K562 (cell line): Measurements from ENCODE around the gene ATL3. TPM values are rescaled to one million over a fixed set of nuclear protein-coding genes. Genes with fewer than 3 reads are reported as not detected.

Experiments used
- ATF7 ChIP-seq: fragments of 450-650 bp; IDR thresholded peaks from 2 replicates; pipeline ENCODE4 v1.7.1; 2014; ENCODE audit warnings: mild to moderate bottlenecking, moderate library complexity
- BRD4 ChIP-seq: fragments of 200-600 bp; sonication (generic); IDR thresholded peaks from 2 replicates; pipeline ENCODE4 v1.6.1; 2017; ENCODE audit warnings: inconsistent platforms
- CBFA2T3 ChIP-seq: fragments of 450-650 bp; IDR thresholded peaks from 2 replicates; pipeline ENCODE4 v1.6.1; 2017
- CXXC5 ChIP-seq: fragments of 250-450 bp; sonication (Bioruptor Pico); IDR thresholded peaks from 2 replicates; pipeline ENCODE4 v1.8.0; 2022; ENCODE audit warnings: inconsistent platforms, mild to moderate bottlenecking, moderate library complexity
- E2F6 ChIP-seq, 2 experiments: IDR thresholded peaks; 2 replicates each; pipeline ENCODE4 v1.6.1; 2011; ENCODE audit warnings: borderline replicate concordance in 1 of 2, control low read depth in 1 of 2, low read depth in 1 of 2, low read length in 1 of 2, mild to moderate bottlenecking in 1 of 2, mixed read lengths in 1 of 2, moderate library complexity in 1 of 2; ENCODE audit not compliant: insufficient read depth in 1 of 2, insufficient read length in 1 of 2, poor library complexity in 1 of 2, severe bottlenecking in 1 of 2; ENCODE audit errors: extremely low read depth in 1 of 2
- FOS ChIP-seq: IDR thresholded peaks from 3 replicates; pipeline ENCODE4 v1.6.1; 2011; ENCODE audit not compliant: insufficient read length; ENCODE audit errors: extremely low read depth
- FOSL1 ChIP-seq: fragments of 200-800 bp; sonication (Bioruptor generic); conservative IDR thresholded peaks from 2 replicates; pipeline ENCODE4 v1.6.1; 2016; ENCODE audit warnings: missing genetic modification characterization, missing compliant biosample characterization
- GABPB1 ChIP-seq: sonication (generic); formaldehyde crosslinking; IDR thresholded peaks from 2 replicates; pipeline ENCODE4 v1.8.0; 2022; ENCODE audit warnings: mild to moderate bottlenecking, missing genetic modification reagents
- HCFC1 ChIP-seq: IDR thresholded peaks from 2 replicates; pipeline ENCODE4 v1.6.1; 2012; ENCODE audit warnings: low read depth, low read length, improper control_type of control experiment
- KLF13 ChIP-seq: fragments of 450-650 bp; IDR thresholded peaks from 2 replicates; pipeline ENCODE4 v1.6.1; 2016; ENCODE audit warnings: missing genetic modification characterization, low read depth, mild to moderate bottlenecking, missing compliant biosample characterization, moderate library complexity, borderline replicate concordance
- MAZ ChIP-seq, 2 experiments: fragments of 450-650 bp in 1 of 2; sonication (generic) in 1 of 2; formaldehyde crosslinking; IDR thresholded peaks in 1 of 2; conservative IDR thresholded peaks in 1 of 2; 2 replicates each; pipeline versions ENCODE4 v1.4.0 to v1.5.0; 2020; ENCODE audit warnings: mild to moderate bottlenecking in 1 of 2, missing genetic modification reagents in 1 of 2
- MXI1 ChIP-seq: IDR thresholded peaks from 2 replicates; pipeline ENCODE4 v1.6.1; 2011; ENCODE audit warnings: low read depth, mild to moderate bottlenecking, improper control_type of control experiment, low read length
- POLR2H ChIP-seq: IDR thresholded peaks from 2 replicates; pipeline ENCODE4 v1.6.1; 2016; ENCODE audit warnings: missing genetic modification characterization, low read depth, mild to moderate bottlenecking, control low read depth, missing compliant biosample characterization, moderate library complexity
- RBFOX2 ChIP-seq: fragments of 200-400 bp; formaldehyde crosslinking; IDR thresholded peaks from 2 replicates; pipeline ENCODE4 v1.6.1; 2017; ENCODE audit warnings: low read depth, mild to moderate bottlenecking, low read length, moderate library complexity
- SETDB1 ChIP-seq: IDR thresholded peaks from one replicate; pipeline ENCODE4 v1.6.1; 2012; ENCODE audit warnings: low read length, control low read depth, inconsistent platforms
- SIN3A ChIP-seq, 2 experiments: fragments of 150-350 bp in 1 of 2; IDR thresholded peaks; 2 replicates each; pipeline ENCODE4 v1.6.1; 2011 to 2016; ENCODE audit warnings: borderline replicate concordance in 2 of 2, low read depth in 2 of 2, low read length in 2 of 2, mild to moderate bottlenecking in 2 of 2, moderate library complexity in 2 of 2; ENCODE audit not compliant: control insufficient read depth in 1 of 2
- SRSF3 ChIP-seq: fragments of 200-400 bp; formaldehyde crosslinking; IDR thresholded peaks from 2 replicates; pipeline ENCODE4 v1.6.1; 2016; ENCODE audit warnings: mild to moderate bottlenecking, low read length, moderate library complexity; ENCODE audit not compliant: insufficient read depth
- TAF7 ChIP-seq: fragments of 450-650 bp; IDR thresholded peaks from 2 replicates; pipeline ENCODE4 v1.6.1; 2016; ENCODE audit warnings: missing genetic modification characterization, missing compliant biosample characterization
- YY1 ChIP-seq, 3 experiments: IDR thresholded peaks; 2 replicates each; pipeline ENCODE4 v1.6.1; 2011; ENCODE audit warnings: low read length in 2 of 3, mild to moderate bottlenecking in 2 of 3, moderate library complexity in 2 of 3, borderline replicate concordance in 1 of 3, control low read depth in 1 of 3, low read depth in 1 of 3; ENCODE audit not compliant: insufficient read depth in 3 of 3, insufficient replicate concordance in 2 of 3, control insufficient read depth in 1 of 3, insufficient read length in 1 of 3; ENCODE audit errors: extremely low read depth in 1 of 3
- ZBTB5 ChIP-seq: fragments of 450-650 bp; IDR thresholded peaks from 2 replicates; pipeline ENCODE4 v1.6.1; 2017; ENCODE audit warnings: antibody characterized with exemption
- ZFP36 ChIP-seq: fragments of 150-350 bp; IDR thresholded peaks from 2 replicates; pipeline ENCODE4 v1.6.1; 2018; ENCODE audit warnings: low read length, low read depth; ENCODE audit not compliant: partially characterized antibody
- polyA plus RNA-seq, 8 experiments: library from polyadenylated mRNA; depleted of rRNA in 4 of 8; stranded (reverse) in 5 of 8; unstranded in 3 of 8; fragments of >200 nt; fragmentation: Nextera tagmentation in 2 of 8; fragmentation: Illumina TruSeq in 1 of 8; extraction: Ambion mirVana in 2 of 8; extraction: Trizol in 1 of 8; gene quantifications; 2 replicates each; pipeline versions ENCODE4 v1.2.1 to v1.2.3, GENCODE V29; 2011 to 2014; ENCODE audit warnings: inconsistent platforms in 1 of 8, missing spikeins in 1 of 8
- total RNA-seq, 7 experiments: library from RNA; depleted of rRNA in 6 of 7; stranded (reverse); fragments of >200 nt in 6 of 7; fragmentation: Illumina TruSeq in 2 of 7; extraction: Trizol in 2 of 7; gene quantifications; 2 replicates each; pipeline versions ENCODE4 v1.2.1 to v1.2.3, GENCODE V29; 2011 to 2021; ENCODE audit warnings: low replicate concordance in 1 of 7
- TF ChIP-seq, protein P1 (sequence below): fragments of 250-450 bp; sonication (Bioruptor Pico); IDR thresholded peaks from 2 replicates; pipeline ENCODE4 v1.5.0; 2021

Gene ATL3
- total and polyA plus RNA-seq, 9 of the 15 experiments (the other 6 are each of a cell fraction or from before 2014, with no cell fraction given) = 18.2 to 39.8 (median 23.9) TPM

DNA sequence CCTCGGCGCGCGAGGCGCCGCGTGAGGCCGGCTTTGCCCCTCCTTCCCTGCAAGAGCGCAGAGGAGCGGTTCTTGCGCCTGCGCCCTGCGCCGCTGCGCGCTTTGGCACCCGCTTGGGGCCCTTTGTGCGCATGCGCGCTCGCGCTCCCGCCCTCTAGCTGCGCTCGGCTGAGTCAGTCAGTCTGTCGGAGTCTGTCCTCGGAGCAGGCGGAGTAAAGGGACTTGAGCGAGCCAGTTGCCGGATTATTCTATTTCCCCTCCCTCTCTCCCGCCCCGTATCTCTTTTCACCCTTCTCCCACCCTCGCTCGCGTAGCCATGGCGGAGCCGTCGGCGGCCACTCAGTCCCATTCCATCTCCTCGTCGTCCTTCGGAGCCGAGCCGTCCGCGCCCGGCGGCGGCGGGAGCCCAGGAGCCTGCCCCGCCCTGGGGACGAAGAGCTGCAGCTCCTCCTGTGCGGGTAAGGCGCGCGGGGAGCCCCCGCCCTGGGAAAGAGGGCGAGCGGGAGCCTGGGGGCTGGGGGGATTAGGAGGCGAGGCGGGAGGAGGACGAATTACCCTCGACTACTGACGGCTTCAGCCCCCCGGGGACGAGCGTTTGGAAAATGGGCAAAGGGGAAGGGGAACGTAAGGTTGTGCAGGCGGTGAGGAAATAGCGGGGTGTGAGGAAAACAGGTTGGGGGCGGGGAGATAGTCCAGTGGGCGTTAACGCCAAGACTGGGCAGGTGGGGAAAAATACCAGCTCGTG lies 10.3 kb upstream of the ATL3 start, which contains the start of gene RTN3 (continued):
- no peak for TF ChIP-seq ZFP36
- TF ChIP-seq MXI1 = peak; percentile 28; the same call in 1 of the 2 replicates
- no peak for TF ChIP-seq FOS
- TF ChIP-seq GABPB1 (CRISPR knock-in tag) = peak; percentile 65; the same call in 1 of the 2 replicates
- TF ChIP-seq CXXC5 (CRISPR knock-in tag) = peak; percentile 86
- TF ChIP-seq E2F6 (IDR thresholded peaks at IDR 0.05; ENCODE audit: borderline replicate concordance in 1 of 2, extremely low read depth in 1 of 2, insufficient read depth in 1 of 2, insufficient read length in 1 of 2, low read depth in 1 of 2, low read length in 1 of 2, poor library complexity in 1 of 2, severe bottlenecking in 1 of 2) = peak; percentile 71 to 85
- TF ChIP-seq, protein P1, sequence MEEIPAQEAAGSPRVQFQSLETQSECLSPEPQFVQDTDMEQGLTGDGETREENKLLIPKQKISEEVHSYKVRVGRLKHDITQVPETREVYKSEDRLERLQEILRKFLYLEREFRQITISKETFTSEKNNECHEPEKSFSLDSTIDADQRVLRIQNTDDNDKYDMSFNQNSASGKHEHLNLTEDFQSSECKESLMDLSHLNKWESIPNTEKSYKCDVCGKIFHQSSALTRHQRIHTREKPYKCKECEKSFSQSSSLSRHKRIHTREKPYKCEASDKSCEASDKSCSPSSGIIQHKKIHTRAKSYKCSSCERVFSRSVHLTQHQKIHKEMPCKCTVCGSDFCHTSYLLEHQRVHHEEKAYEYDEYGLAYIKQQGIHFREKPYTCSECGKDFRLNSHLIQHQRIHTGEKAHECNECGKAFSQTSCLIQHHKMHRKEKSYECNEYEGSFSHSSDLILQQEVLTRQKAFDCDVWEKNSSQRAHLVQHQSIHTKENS = no peak
- TF ChIP-seq BRD4 = peak; percentile 73
- peak; percentile 76 for TF ChIP-seq TAF7 (tag)
- peak in 1 of 3 experiments; percentile 28 for TF ChIP-seq YY1 (IDR thresholded peaks at IDR 0.05; ENCODE audit: borderline replicate concordance in 1 of 3, control insufficient read depth in 1 of 3, extremely low read depth in 1 of 3, insufficient read depth in 3 of 3, insufficient read length in 1 of 3, insufficient replicate concordance in 2 of 3, low read depth in 1 of 3, low read length in 2 of 3)
- TF ChIP-seq KLF13 (tag) = no peak
- peak; percentile 40; the same call in 1 of the 2 replicates for TF ChIP-seq ZBTB5
- peak; percentile 81 for TF ChIP-seq ATF7
- TF ChIP-seq SRSF3 = 0 out of 2 replicates have a peak, but pooled peaks have one; percentile 39
- peak; percentile 84 to 91; a peak in 3 of 4 replicates for TF ChIP-seq MAZ (CRISPR knock-in tag; conservative IDR thresholded peaks at IDR 0.05 in 1 of 2, IDR thresholded peaks at IDR 0.05 in 1 of 2)
- TF ChIP-seq FOSL1 (tag) = peak; percentile 78
- TF ChIP-seq SETDB1 = peak; percentile 55
- TF ChIP-seq POLR2H = peak; percentile 93
- TF ChIP-seq RBFOX2 = peak; percentile 99
- peak in 1 of 2 experiments; percentile 58; a peak in 2 of 4 replicates for TF ChIP-seq SIN3A (IDR thresholded peaks at IDR 0.05; ENCODE audit: borderline replicate concordance in 2 of 2, control insufficient read depth in 1 of 2, low read depth in 2 of 2, low read length in 2 of 2)
- 0 out of 2 replicates have a peak, but pooled peaks have one; percentile 8 for TF ChIP-seq HCFC1
- 0 out of 2 replicates have a peak, but pooled peaks have one; percentile 28 for TF ChIP-seq CBFA2T3
